Skeletal muscle satellite cell (primary cell): ENCODE measurements around the gene ZFP57. TPM values are rescaled to one million over a fixed set of nuclear protein-coding genes. Genes with fewer than 3 reads are reported as not detected.
A peak's percentile ranks its signal among the peaks of the same experiment; 100 is the strongest.

Source experiments
- H3K27me3 ChIP-seq: 2 replicates; pipeline ENCODE4 v1.7.0; 2013; ENCODE audit warnings: low read length; ENCODE audit not compliant: control insufficient read depth, insufficient read depth
- H3K36me3 ChIP-seq: 2 replicates; pipeline ENCODE4 v1.7.0; 2013; ENCODE audit warnings: mild to moderate bottlenecking, control low read depth, low read length; ENCODE audit not compliant: insufficient read depth
- H3K4me1 ChIP-seq: 2 replicates; pipeline ENCODE4 v1.7.0; 2013; ENCODE audit warnings: low read length; ENCODE audit not compliant: control insufficient read depth, insufficient read depth
- H3K4me2 ChIP-seq: 2 replicates; pipeline ENCODE4 v1.7.0; 2013; ENCODE audit warnings: mild to moderate bottlenecking, low read length
- H3K4me3 ChIP-seq: 2 replicates; pipeline ENCODE4 v1.7.0; 2013; ENCODE audit warnings: low read length
- H3K9ac ChIP-seq: 2 replicates; pipeline ENCODE4 v1.7.0; 2013; ENCODE audit warnings: mild to moderate bottlenecking, low read depth, low read length, moderate library complexity
- H3K9me3 ChIP-seq: replicated peaks from 2 replicates; pipeline ENCODE4 v1.7.0; 2013; ENCODE audit warnings: mild to moderate bottlenecking, control low read depth, low read length
- small RNA-seq: library from RNA; depleted of rRNA; stranded (forward); fragments of <200 nt; gene quantifications from one replicate; pipeline ENCODE3, GENCODE V24; 2012

Gene ZFP57

GRCh38 chr6:29628419-29629281, 52.3 kb downstream of the ZFP57 start:
- Histone ChIP-seq H3K36me3 (no peaks in the 10 kb centered on the region), H3K4me2 (peak overlapping the region; percentile 91), H3K27me3 (no peaks in the 10 kb centered on the region), H3K9me3 (no peaks in the 10 kb centered on the region), H3K4me1 (peaks cover 23% of the 10 kb centered on the region), H3K4me3 (peak overlapping the region; percentile 74), H3K9ac (peak overlapping the region; percentile 77)

DNA sequence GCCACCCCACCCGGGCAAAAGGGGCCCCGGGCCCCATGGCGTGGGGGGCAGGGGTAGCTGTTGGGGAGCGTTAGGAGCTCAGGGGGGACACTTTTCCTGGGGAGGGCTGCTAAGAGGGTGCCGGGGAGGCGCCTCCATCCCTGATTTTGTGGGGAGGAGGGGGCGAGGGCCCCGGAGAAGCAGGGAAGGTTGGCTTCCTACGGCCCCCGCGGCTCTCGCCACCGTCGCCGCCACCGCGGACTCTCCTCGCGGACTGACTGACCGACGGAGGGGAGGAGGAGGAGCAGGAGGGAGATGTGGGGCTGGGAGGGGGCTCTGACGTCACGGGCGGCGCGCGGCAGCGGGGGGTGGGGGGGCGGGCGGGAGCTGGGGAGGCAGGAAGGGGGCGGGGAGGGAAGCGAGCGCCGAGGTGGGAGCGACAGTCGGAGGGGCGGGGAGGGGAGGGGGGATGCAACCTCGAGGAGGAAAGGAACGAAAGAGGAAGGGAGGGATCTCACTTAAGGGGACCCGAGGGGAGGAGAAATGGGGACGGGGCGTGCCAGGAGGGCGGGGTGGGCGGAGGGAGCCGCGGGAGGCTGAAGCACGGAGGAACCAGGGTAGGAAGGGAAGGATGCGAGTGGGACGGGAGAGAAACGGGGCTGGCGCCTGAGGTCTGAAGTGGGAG, 53.1 kb downstream of the ZFP57 start:
- H3K36me3 ChIP-seq: peaks cover 5% of the 10 kb centered on the region
- peak overlapping the region; percentile 78 for H3K4me3 ChIP-seq
- peak overlapping the region; percentile 80 for H3K9ac ChIP-seq
- no peaks in the 10 kb centered on the region for H3K9me3 ChIP-seq
- peak overlapping the region; percentile 94 for H3K4me2 ChIP-seq
- H3K27me3 ChIP-seq: no peaks in the 10 kb centered on the region
- peaks cover 19% of the 10 kb centered on the region for H3K4me1 ChIP-seq

- Histone ChIP-seq H3K9ac (peak overlapping the region; percentile 80), H3K27me3 (no peaks in the 10 kb centered on the region), H3K4me1 (peaks cover 19% of the 10 kb centered on the region), H3K9me3 (no peaks in the 10 kb centered on the region), H3K36me3 (peaks cover 13% of the 10 kb centered on the region), H3K4me2 (peak overlapping the region; percentile 94), H3K4me3 (peak overlapping the region; percentile 78)
Observed at GRCh38 chr6:29626948-29627754, 53.8 kb downstream of the ZFP57 start.

- H3K4me1 ChIP-seq: peaks cover 10% of the 10 kb centered on the region
- no peak overlapping the region for H3K4me3 ChIP-seq
- no peaks in the 10 kb centered on the region for H3K9me3 ChIP-seq
- H3K27me3 ChIP-seq: no peaks in the 10 kb centered on the region
- peaks cover 28% of the 10 kb centered on the region for H3K36me3 ChIP-seq
- H3K4me2 ChIP-seq: no peak overlapping the region
- no peak overlapping the region for H3K9ac ChIP-seq
Observed at GRCh38 chr6:29625337-29625930, 55.5 kb downstream of the ZFP57 start.

GRCh38 chr6:29624520-29624961, 56.4 kb downstream of the ZFP57 start:
- Histone ChIP-seq H3K9me3 (no peaks in the 10 kb centered on the region), H3K9ac (no peak overlapping the region), H3K27me3 (no peaks in the 10 kb centered on the region), H3K4me1 (peaks cover 8% of the 10 kb centered on the region), H3K36me3 (peaks cover 37% of the 10 kb centered on the region), H3K4me3 (no peak overlapping the region), H3K4me2 (no peak overlapping the region)

Small RNA genes lying within 50 kb of the gene (small RNA-seq; reads per million reads assigned to genes)
- not detected for gene SUMO2P1
